GM18951 (cell line): Measurements from ENCODE around the gene SWT1.

Experiments used
- POLR2A ChIP-seq: IDR thresholded peaks from 4 replicates; pipeline ENCODE4 v1.6.1; 2011; ENCODE audit warnings: mild to moderate bottlenecking; ENCODE audit not compliant: insufficient read length, insufficient read depth; ENCODE audit errors: extremely low read depth
- in situ Hi-C: fragments of 300-500 bp; cut with MboI; formaldehyde crosslinking; loops from one replicate; pipeline ENCODE4 v1.12.0; 2022; ENCODE audit warnings: low sequenced_read_pairs, mixed read lengths, inconsistent platforms; ENCODE audit not compliant: unreplicated experiment

SWT1 gene, protein sequence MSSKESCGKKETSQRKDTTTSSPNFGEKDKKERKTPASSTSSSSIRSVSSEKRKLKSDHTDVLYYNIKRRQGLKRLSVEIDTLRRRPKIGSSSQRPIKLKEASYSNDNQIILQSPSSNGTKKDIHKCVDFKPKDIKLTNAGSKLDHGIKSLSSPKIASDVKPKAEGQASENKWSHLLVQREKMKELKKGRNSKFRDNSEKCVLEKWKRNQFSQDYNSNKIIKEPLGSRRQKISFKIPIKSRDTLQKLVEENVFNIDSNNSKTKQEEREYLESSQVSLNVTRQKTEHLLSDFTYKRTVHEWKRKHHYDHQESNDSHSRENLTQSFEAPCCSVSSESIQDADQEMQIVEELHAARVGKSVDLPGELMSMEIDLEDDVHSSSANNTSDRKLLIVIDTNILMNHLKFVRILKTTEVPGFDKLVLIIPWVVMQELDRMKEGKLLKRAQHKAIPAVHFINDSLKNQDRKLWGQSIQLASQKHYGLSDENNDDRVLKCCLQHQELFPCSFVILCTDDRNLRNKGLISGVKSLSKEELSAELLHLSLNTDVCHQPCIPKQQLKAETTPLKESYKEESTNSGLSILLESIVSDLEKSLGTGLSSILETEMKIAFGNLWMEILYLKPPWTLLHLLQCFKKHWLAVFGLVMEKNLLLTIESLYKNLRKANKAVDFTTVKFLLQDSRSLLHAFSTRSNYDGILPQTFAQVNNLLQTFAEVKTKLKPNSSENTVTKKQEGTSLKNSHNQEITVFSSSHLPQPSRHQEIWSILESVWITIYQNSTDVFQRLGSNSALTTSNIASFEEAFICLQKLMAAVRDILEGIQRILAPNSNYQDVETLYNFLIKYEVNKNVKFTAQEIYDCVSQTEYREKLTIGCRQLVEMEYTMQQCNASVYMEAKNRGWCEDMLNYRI

DNA sequence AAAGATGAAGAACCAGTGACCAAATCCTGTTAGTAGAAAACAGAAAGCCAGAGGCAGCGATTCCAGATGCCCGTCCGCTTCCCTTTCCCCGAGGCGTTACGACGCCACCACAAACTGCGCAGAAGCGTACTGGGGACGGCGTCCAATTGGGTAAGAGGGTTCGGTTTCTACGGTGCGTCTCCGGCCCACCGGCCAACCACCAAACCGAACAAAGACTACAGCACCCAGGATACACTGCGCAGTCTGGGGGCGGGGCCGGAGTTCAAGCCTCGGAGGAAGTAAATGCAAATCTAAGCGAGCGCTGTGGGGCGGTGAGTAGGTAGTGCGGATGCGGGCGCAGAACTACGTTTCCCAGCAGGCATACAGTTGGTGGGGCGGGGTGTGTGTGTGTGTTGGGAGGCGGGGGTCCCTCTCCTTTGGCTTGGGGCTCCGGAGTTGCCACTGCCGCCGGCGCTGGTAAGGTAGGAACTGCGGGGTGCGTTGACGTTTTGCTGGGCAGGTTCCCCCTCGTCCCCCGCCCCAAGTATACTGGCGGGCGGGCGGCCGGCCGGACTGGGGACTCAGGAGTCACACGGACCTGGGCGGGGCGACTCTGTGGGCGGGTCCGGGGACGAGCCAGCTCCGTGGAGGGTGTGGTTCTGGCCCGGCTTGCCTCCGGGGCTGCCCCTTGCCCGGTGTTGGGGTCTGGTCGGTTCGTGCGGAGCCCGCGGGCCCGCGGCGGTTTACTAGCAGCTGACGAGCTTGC, at the start of gene SWT1, which contains the start of gene TRMT1L:
SWT1 (plus strand) TSS at position 314 of the 745 bp plus-strand sequence. CDS start 3,675 bp downstream, outside the sequence.
TRMT1L (minus strand) TSS at position 100 of the 745 bp plus-strand sequence. CDS start 241 bp downstream, outside the sequence.
- TF ChIP-seq POLR2A: peak; percentile 88
- in situ Hi-C loops: loop anchor here (25.0 kb wide), 1 partner anchor 345 kb away; no protein-coding TSS in a partner anchor

DNA sequence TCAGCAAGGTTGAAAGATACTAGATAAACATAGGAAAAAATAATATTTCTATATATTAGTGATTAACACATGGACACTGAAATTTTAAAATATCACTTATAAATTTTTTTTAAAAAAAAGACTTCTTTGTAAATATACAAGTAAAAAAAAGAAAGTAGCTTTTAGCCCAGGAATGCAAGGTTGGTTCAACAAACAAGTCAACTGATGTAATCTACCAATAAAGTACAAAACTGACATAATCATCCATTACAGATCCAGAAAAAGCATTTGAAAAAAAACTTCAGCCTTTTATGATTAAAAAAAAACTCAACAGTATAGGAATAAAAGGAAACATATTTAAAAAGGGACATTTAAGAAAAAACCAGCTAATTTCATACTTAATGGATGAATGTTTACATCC, 48.6 kb upstream of the SWT1 start:
- no peak for TF ChIP-seq POLR2A
- in situ Hi-C loops: no loop called here

DNA sequence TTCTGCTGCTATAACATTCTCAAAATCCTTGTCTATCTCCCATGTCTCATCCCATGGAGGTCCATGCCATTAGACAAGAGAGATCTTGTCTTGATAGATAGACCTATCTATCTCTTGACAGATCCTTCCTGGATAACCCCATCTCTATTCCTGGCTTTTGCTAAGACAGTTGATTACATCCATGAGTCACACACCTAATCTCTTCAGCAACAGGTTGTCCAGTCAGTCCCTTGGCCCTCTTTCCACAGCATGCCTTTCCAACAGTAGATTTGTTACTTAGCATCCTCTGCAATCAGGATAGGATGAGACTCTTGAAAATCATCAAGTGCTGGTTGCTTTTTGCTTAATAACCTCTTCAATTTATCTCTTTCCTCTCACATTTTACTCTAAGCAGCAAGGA, 46.8 kb upstream of the SWT1 start:
- TF ChIP-seq POLR2A: no peak
- in situ Hi-C loops: no loop called here

DNA sequence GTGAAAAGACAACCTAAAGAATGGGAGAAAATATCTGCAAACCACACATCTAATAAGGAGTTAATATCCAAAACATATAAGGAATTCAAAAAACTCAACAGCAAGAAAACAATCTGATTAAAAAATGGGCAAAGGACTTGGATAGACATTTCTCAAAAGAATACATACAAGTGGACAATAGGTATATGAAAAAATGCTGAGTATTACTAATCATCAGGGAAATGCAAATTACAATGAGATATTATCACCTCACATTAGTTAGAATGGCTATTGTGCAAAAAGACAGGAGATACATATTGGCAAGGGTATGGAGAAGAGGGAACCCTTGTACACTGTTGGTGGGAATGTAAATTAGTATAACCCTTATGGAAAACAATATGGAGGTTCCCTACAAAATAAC, 45.1 kb upstream of the SWT1 start:
- in situ Hi-C loops: no loop called here
- TF ChIP-seq POLR2A: no peak

DNA sequence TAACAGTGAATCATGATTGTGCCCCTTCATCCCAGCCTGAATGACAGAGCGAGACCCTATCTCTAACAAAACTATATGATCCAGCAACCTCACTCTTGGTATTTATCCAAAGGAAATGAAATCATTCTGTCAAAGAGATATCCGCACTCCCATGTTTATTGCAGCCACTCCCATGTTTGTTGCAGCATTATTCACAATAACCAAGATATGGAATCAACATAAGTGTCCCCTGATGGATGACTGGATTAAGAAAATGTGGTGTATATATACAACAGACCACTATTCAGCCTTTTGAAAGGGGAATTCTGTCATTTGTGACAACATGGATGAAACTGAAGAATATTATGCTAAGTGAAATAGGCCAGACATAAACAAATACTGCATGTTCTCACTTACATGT, 44.6 kb upstream of the SWT1 start:
- TF ChIP-seq POLR2A: no peak
- in situ Hi-C loops: no loop called here

DNA sequence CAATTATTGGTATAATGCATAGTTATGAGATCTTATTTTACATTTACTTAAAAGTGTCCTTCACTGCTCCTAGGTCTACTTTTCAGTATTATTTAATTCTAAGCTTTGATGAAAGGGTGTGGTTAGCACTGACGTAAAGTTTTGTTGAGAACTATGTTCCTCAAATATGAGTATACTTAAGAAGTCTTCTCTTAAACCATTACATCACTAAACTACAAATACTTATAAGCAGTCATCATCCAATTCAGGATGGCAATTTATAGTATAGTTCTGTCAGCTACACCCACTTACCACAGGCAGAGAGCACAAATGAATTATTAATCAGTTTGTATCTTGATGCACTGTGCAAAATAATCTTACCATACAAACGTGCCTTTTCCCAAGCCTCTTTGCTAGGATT, 27.3 kb upstream of the SWT1 start:
- in situ Hi-C loops: no loop called here
- no peak for TF ChIP-seq POLR2A

DNA sequence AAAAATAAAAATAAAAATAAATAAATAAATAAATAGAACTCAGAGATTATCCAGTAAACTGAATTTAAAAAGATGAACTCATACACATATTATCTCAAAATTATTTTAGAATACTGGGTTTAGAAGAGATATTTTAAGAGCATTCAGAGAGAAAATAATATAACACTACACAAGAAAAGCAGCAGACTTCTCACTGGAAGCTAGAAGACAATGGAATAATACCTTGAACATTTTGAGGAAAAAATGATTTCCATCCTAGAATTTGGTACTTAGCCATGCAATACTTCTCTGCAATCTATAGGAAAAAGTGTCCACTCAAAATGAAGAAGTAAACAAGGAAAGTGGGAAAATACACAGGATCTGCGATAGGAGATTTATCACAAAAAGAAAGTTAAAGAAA, 24.4 kb upstream of the SWT1 start:
- TF ChIP-seq POLR2A: no peak
- in situ Hi-C loops: no loop called here

DNA sequence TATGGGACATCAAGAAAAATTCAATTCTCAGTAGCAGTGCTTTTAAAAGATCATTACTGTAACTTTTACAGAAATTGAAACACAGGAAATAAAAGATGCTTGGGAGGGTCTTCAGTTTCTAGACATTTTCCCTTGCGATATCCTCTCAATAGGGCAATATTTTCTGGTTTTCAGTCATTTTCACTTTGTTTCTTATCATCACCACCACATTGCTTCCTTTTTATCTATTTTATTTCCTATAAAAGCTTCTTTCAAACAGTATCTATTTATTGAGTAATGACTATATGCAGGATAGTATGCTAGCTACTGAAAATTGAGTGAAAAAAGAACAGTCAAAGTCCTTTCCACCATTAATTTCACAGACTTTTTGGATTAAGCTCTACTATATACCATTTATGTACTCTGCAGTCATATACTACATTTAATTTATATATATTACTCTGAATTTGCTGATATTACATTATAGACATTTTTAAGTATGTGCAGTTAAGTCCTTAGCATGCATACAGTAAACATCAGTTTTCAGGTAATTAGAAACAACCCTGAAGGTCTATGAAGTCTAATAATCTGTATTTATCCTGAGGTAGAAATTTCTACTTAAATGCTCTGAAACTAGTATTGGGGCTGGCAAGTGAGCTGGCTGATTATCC, 18.9 kb upstream of the SWT1 start:
- in situ Hi-C loops: no loop called here

DNA sequence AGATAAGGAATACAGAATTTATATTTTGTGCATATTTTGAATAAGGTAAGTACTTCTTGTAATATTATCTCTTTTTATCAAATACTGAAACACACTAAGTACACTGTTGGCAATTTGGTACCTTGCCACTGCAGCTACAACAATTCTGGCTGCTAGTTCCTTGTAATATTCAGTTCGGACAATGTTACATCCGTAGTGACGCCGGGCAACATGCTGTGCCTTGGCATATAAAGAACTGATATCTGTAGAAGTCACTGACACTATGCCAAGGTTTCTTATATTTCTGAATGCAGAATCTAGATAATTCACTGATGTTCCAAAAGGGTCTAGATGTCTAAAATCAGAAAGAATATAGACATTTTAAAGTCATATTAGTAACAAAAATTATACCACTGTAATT, 17.7 kb upstream of the SWT1 start:
- TF ChIP-seq POLR2A: no peak
- in situ Hi-C loops: no loop called here

More for the DNA sequence above, 18.9 kb upstream of the SWT1 start:
- TF ChIP-seq POLR2A: no peak

DNA sequence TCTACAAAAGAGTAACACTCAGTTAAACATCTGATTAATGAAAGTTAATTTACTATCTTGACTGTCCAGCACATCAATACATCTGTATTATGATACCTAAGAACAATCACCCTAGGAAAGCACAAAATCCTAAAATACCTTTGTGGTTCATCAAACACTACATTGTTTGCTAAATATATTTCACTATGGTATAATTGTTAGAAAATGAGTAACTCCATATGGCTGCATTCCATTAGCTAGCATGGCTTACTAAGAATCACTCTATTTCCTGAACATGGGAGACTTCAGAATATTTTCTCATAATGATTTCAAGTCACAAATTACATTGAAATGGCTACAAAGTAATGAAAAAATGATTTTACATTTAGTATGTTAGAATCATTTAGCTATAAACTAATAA, 12.7 kb upstream of the SWT1 start:
- TF ChIP-seq POLR2A: no peak
- in situ Hi-C loops: no loop called here

DNA sequence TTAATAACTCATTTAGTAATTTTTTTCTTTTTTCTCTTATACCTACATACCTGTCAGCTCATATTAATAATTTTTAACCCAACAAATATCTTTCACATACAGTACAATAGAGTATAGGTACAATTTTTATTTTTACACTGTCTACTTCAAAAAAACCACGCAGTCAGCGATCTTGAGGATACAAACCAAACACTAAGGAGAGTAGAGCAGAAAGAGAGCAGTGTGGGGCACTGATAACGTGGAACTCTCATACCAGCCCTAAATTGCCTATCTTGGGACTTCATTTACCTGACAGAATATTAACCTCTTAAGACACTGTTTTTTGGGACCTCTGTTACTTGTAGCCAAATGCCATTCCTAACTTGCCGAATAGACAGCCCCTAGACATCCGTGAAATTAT, 5.8 kb upstream of the SWT1 start:
- in situ Hi-C loops: loop anchor here (25.0 kb wide), 1 partner anchor 339 kb away; no protein-coding TSS in a partner anchor

DNA sequence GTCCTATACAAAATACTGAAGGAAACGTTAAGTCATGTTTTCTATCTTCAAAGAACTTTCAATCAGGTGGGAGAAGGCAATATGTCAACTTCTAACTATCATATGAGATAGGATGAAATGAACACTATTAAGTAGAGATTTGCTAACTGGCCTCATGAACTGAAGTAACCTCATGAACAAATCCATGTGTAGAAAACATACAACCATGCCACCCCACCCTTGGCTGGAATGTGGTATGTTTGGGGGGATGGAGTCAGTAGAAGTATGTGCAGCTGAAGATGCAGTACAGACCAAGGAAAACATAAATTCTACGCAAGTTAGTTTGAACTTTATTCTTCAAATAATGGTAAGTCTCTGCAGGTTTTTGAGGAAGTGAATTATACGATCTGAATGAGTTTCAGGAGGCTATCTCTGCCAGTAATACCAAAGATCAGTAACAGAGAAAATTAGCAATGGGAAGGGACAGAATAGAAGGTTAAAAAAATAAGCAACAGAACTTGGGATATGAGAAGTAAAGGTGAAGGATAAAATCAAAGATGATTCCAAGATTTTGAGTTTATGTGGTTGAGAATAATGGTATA, 4.7 kb upstream of the SWT1 start:
- no peak for TF ChIP-seq POLR2A
- in situ Hi-C loops: loop anchor here (25.0 kb wide), 1 partner anchor 340 kb away; no protein-coding TSS in a partner anchor

More for the DNA sequence above, 5.8 kb upstream of the SWT1 start:
- TF ChIP-seq POLR2A: no peak
